Transverse colon (tissue), 4 donors: ENCODE results near the gene SLC24A3. TPM values are rescaled to one million over a fixed set of nuclear protein-coding genes. Genes with fewer than 3 reads are reported as not detected.

ENCODE experiments used
- DNase-seq: peaks from one replicate; pipeline ENCODE4 v3.0.0-alpha.2; 2019
- H3K27ac ChIP-seq, 4 donors: fragments of 200-600 bp; sonication (generic); 2 replicates each; pipeline ENCODE4 v1.5.1; 2016 to 2018; ENCODE audit warnings: inconsistent platforms in 4 of 4
- H3K27me3 ChIP-seq: fragments of 200-600 bp; sonication (generic); 2 replicates; pipeline ENCODE4 v1.5.1; 2017; ENCODE audit warnings: inconsistent platforms
- H3K36me3 ChIP-seq, 4 donors: fragments of 200-600 bp; sonication (generic); 2 replicates each; pipeline ENCODE4 v1.5.1; 2017 to 2019; ENCODE audit warnings: inconsistent platforms in 4 of 4
- H3K4me1 ChIP-seq, 4 donors: fragments of 200-600 bp; sonication (generic); 2 replicates each; pipeline ENCODE4 v1.5.1; 2017 to 2020; ENCODE audit warnings: inconsistent platforms in 4 of 4
- H3K4me3 ChIP-seq, 4 donors: fragments of 200-600 bp; sonication (generic); 1 replicate in 1 of 4; 2 replicates in 3 of 4; pipeline versions ENCODE4 v1.5.1 to v1.6.1; 2017 to 2019; ENCODE audit warnings: inconsistent platforms in 4 of 4
- H3K9me3 ChIP-seq, 2 donors: fragments of 200-600 bp; sonication (generic); 2 replicates each; pipeline ENCODE4 v1.5.1; 2017 to 2019; ENCODE audit warnings: inconsistent platforms in 2 of 2
- CTCF ChIP-seq, 5 experiments: fragments of 200-600 bp in 3 of 5; fragments of 450-650 bp in 2 of 5; sonication (generic) in 3 of 5; IDR thresholded peaks; 1 replicate in 2 of 5; 2 replicates in 3 of 5; pipeline ENCODE4 v1.5.1; 2016 to 2017; ENCODE audit warnings: antibody characterized with exemption in 5 of 5, inconsistent platforms in 3 of 5, mild to moderate bottlenecking in 2 of 5, moderate library complexity in 1 of 5
- EP300 ChIP-seq: sonication (generic); formaldehyde crosslinking; IDR thresholded peaks from one replicate; pipeline ENCODE4 v1.6.1; 2017; ENCODE audit warnings: antibody characterized with exemption, low read depth
- POLR2A ChIP-seq: fragments of 450-650 bp; IDR thresholded peaks from one replicate; pipeline ENCODE4 v1.6.1; 2016; ENCODE audit warnings: antibody characterized with exemption, mild to moderate bottlenecking, moderate library complexity
- POLR2AphosphoS5 ChIP-seq, 3 donors: sonication (generic); formaldehyde crosslinking; IDR thresholded peaks; one replicate each; pipeline ENCODE4 v1.6.1; 2016; ENCODE audit warnings: antibody characterized with exemption in 3 of 3
- WGBS, 2 donors: methylation state at CpG; one replicate each; pipeline ENCODE4 v1.1.5; 2018; ENCODE audit warnings: low coverage in 1 of 2; 5-methylcytosine and 5-hydroxymethylcytosine counted together
- in situ Hi-C, 4 donors: fragments of 200-750 bp; cut with MboI; loops; one replicate each; pipeline versions ENCODE4 v1.15.0 to v1.15.1; 2017; ENCODE audit warnings: low sequenced_read_pairs in 3 of 4, low pct_ligation_motif_present in 1 of 4, low pct_unique_long_range_greater_than_20kb in 1 of 4
- intact Hi-C: fragments of 100-400 bp; cut with DNase I; formaldehyde crosslinking; loops from one replicate; pipeline ENCODE4 v1.15.1; 2023; ENCODE audit warnings: low total_unique reads
- total RNA-seq, 4 donors: library from RNA; depleted of rRNA; stranded (reverse); fragments of >200 nt; gene quantifications; one replicate each; pipeline ENCODE4 v1.1.0, GENCODE V29; 2016

The SLC24A3 gene
- total RNA-seq, 4 donors from 2014 or later = 4.4 to 6.7 (median 4.6) TPM

DNA sequence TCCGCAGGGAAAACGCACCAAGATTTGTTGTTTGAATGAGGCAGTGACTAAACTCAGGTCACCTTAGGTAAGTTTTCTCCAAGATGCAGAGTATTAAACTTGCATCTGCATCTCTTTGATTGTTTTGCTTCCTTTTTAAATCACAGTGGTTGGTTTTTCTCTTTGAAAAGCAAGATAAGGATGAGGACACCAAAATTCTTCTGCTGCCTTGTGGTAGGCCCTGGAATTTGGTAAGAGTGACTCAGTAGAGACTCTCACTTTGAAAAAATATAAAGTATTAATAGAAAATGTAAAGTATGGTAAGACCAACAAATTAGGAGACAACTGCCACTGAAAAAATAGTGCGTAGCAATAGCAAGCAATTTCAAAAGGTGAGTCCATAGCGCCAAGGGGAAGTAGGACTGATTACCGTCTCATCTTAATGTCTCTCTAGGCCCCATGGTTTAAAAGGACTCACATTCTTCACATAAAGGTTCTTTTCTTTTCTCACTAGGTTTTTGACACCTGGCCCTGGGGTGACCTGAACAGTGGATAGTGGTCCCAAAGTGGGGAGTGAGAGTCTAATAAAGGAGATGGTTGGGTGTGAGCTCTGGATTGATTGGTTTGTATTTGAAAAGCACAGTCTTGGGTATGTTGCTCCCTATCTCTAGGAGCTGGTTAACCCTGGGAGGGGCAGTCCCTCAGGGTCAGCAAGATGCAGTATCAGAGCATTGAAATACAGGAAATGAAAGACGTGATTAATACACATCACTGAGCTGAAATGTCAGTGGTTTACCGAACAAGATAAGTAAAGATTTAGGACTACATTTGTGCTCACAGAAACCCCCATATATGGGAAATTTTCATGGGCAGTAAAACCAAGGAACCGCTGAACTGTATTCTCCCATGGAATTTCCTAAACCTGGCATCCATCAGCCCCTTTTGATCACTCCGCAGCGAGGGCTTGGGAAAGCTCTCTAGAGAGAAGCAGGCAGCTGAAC, 221.2 kb downstream of the SLC24A3 start:
- no peak overlapping the region for H3K27ac ChIP-seq
- WGBS, 2 donors = 68 to 70% methylated on average over 8 to 10 of the region's 10 CpGs
- no peak overlapping the region for H3K4me3 ChIP-seq
- no peak for DNase-seq
- intact Hi-C loops (loop anchor here (5.0 kb wide), 1 partner anchor 1541 kb away; no protein-coding TSS in a partner anchor), in situ Hi-C loops (no loop called here)
- peaks cover 0 to 3% (median 0%) of the 10 kb centered on the region in 4 donors for H3K4me1 ChIP-seq
- no peaks in the 10 kb centered on the region for H3K27me3 ChIP-seq
- TF ChIP-seq CTCF (IDR thresholded peaks at IDR 0.05) (no peak), EP300 (no peak), POLR2A (no peak), POLR2AphosphoS5 (IDR thresholded peaks at IDR 0.05) (no peak)
- no peaks in the 10 kb centered on the region for H3K36me3 ChIP-seq
- no peaks in the 10 kb centered on the region for H3K9me3 ChIP-seq

DNA sequence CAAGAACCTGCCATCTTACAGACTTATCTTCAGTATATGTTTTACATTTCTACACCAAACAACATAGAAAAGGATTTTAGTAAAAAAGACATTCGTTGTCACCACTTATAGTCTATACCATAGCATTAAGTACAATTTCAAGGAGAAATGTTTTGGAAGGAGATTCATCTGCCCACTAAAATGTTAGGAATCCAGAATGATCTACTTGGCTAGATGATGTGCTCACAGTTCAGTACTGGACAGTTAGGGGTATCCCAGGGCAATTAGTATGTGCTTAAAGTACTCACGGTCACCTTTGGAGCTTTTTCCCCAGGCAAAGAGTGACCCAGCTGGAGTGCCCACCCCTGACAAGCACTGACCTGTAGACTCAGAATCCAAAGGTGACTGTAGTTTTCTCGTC, 222.9 kb downstream of the SLC24A3 start:
- in situ Hi-C loops (no loop called here), intact Hi-C loops (no loop called here)
- DNase-seq = no peak
- H3K27me3 ChIP-seq = no peaks in the 10 kb centered on the region
- 75 to 85% methylated on average over 1 to 3 of the region's 3 CpGs for WGBS, 2 donors
- no peaks in the 10 kb centered on the region for H3K4me1 ChIP-seq
- H3K9me3 ChIP-seq = no peaks in the 10 kb centered on the region
- no peak for TF ChIP-seq POLR2AphosphoS5 (IDR thresholded peaks at IDR 0.05)
- TF ChIP-seq CTCF (IDR thresholded peaks at IDR 0.05) = no peak
- TF ChIP-seq EP300 = no peak
- TF ChIP-seq POLR2A = no peak
- no peaks in the 10 kb centered on the region for H3K36me3 ChIP-seq
- H3K27ac ChIP-seq = no peak overlapping the region
- no peak overlapping the region for H3K4me3 ChIP-seq

- no peaks in the 10 kb centered on the region for H3K36me3 ChIP-seq
- no peaks in the 10 kb centered on the region for H3K27me3 ChIP-seq
- no peak overlapping the region for H3K27ac ChIP-seq
- in situ Hi-C loops = no loop called here
- intact Hi-C loops = no loop called here
- no peak for DNase-seq
- TF ChIP-seq POLR2AphosphoS5 (IDR thresholded peaks at IDR 0.05) = no peak
- no peak for TF ChIP-seq POLR2A
- TF ChIP-seq CTCF (IDR thresholded peaks at IDR 0.05) = no peak
- TF ChIP-seq EP300 = no peak
- H3K4me3 ChIP-seq = no peak overlapping the region
- no peaks in the 10 kb centered on the region for H3K4me1 ChIP-seq
- H3K9me3 ChIP-seq = no peaks in the 10 kb centered on the region
Observed at GRCh38 chr20:19435821-19436220, 223.4 kb downstream of the SLC24A3 start.

DNA sequence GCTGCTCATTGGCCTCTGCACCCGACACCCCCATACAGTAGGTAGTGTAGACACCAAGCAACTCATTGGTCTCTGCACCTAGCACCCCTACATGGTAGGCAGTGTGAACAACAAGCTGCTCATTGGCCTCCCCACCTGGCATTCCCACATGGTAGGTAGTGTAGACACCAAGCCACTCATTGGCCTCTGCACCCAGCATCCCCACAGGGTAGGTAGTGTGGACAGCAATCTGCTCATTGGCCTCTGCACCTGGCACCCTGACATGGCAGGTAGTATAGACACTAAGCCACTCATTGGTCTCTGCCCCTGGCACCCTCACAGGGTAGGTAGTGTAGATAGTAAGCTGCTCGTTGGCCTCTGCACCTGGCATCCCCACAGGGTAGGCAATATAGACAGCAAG, 226.0 kb downstream of the SLC24A3 start:
- Histone ChIP-seq H3K27me3 (no peaks in the 10 kb centered on the region), H3K9me3 (peaks cover 0 to 4% of the 10 kb centered on the region in 2 donors), H3K27ac (no peak overlapping the region), H3K4me3 (no peak overlapping the region), H3K36me3 (no peaks in the 10 kb centered on the region), H3K4me1 (no peaks in the 10 kb centered on the region)
- in situ Hi-C loops (no loop called here), intact Hi-C loops (no loop called here)
- TF ChIP-seq POLR2AphosphoS5 (IDR thresholded peaks at IDR 0.05) (no peak), POLR2A (no peak), CTCF (IDR thresholded peaks at IDR 0.05) (no peak), EP300 (no peak)
- DNase-seq = no peak
- 70% methylated on average over 1 of the region's 2 CpGs; no CpG with 5 or more reads in 1 of the 2 donors for WGBS, 2 donors
